OCI-M2 (cell line): ENCODE measurements around the gene KLK5.

Experiments used
- DNase-seq: peaks from one replicate; lab custom pipeline; 2025; ENCODE audit not compliant: unreplicated experiment; lab: John Stamatoyannopoulos, UW

KLK5 gene

DNA sequence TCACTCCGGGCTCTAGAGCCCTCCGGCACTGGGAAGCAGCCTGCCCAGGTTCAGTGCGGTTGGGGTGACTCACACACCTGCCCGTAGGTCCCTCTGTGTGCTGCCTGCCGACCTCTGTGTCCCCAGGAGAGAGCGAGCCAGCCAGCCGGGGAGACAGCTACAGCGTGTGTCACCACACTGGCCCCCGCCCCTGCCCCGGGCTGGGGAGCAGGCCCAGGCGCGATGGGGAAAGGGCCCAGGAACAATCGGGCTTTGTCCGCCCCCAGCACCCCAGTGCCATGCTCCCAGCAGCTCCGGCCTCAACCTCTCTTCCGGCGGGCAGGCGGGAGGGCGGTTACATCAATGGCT is 16.5 kb upstream of the KLK5 start, which contains the start of gene KLK6:
KLK6 (minus strand) TSS at position 179 of the 348 bp plus-strand sequence. CDS start 1,487 bp downstream, outside the sequence.
- no peak for DNase-seq

- no peak for DNase-seq
These were observed 16.0 kb upstream of the KLK5 start for GRCh38 chr19:50968716-50969412.

DNA sequence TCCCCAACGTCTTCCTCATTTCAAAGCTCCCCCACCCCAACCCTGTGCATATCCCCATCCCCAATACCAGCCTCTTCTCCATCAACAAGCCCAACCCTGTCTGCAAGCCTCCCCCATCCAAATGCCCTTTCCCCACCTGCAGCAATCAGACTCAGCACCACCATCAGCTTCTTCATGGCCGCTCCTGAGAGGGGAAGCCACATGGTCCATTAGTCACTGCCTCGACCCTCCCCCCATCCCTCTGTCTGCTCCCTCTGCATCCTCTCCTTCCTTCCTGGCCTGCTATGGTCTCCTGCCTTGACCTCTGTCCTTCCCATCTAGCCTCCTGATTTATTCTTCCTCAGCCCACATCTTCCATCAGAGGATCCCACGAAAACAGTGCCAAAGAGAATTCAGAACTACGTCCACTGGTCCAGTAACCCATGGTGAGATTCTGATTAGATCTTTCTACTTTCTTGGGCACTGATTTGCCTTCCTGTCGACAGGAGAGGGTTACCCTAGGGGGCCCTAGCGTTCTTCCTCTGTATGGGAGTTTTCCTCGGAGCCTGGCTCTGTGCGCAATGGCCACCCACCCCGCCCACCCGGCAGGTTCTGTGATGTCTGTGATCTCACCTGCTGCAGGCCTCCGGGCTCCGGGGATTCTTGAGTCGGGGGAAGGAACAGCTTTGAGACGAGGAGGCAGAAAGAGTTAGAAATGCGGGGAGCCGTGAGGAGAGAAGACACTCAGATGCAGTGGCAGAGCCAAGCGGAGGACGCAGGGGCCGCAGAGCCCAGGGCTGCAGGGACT is 15.3 kb upstream of the KLK5 start:
- no peak for DNase-seq

DNA sequence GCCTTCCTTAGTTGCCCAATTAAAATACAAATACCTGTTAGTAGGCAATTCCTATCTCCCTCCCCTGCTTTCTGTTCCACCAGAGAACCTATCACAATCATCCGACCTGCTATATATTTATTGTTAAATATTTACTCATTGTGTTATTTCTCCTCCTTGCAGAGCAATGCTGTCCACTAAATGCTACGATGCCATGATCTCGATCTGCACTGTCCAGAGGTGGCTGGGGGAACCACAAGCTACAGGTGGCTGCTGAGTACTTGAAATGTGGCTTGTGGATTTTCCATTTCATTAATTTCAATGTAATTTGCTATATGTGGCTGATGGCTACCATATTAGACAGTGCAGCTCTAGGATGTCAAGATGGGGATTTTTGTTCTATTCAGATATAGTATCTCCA is 11.4 kb upstream of the KLK5 start:
- no peak for DNase-seq

GRCh38 chr19:50963381-50963780 is 10.5 kb upstream of the KLK5 start:
- DNase-seq: no peak

- no peak for DNase-seq
These were observed 9.4 kb upstream of the KLK5 start for GRCh38 chr19:50962245-50962644.

- no peak for DNase-seq
These were observed 7.1 kb upstream of the KLK5 start for GRCh38 chr19:50959731-50960500.

GRCh38 chr19:50957587-50957986 is 4.7 kb upstream of the KLK5 start:
- DNase-seq: no peak

DNA sequence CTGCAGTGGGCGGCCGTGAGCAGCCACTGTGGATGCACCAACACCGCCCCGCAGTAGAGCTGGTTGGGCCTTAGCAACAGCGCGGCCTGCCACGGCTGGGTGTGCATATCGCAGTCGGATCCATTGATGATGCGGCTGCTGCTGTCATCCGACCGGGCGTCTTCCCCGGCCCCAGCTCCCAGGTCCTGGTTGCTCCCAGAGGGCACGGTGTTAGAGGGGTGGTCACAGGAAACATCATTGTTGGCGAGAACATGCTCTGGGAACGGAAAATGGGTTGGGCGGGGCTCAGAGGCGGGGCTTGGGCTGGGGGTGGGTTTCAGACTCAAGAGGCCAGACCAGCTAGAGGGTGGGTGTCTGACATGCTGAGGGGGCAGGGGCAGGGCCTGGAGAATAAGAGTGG is 3.0 kb downstream of the KLK5 start:
- DNase-seq: no peak

DNA sequence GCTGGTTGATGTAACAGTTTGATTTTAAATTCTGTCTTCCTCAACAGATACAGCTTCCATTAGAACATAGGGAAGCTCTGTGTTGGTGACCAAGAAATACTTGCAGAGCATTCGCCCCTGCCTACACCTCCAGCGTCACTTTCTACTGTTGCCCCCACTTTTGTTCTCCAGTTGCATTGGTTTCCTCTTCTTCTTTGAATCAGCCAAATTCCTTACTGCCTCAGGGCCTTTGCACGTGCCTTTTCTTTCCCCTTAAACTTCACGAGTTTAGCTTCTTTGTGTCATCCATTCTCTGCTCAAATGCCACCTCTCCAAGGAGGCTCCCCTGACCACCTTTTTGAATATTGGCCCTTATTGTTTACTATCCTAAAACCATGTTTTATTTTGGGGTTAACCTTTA is 5.7 kb downstream of the KLK5 start:
- no peak for DNase-seq

DNA sequence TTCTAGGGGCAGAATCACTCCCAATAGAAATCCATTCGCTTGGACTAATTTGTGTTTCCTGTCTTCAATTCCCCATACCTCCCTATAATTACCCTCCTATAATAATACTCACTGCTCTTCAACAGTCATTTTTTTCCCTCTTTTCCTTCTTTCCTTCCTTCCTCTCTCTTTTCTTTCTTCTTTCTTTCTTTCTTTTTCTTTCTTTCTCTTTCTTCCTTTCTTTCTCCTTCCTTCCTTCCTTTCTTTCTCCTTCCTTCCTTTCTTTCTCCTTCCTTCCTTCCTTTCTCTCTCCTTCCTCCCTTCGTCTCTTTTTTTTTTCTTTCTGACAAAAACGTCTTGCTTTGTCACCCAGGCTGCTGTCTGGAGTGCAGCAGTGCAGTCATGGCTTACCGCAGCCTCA is 8.0 kb downstream of the KLK5 start:
- no peak for DNase-seq

DNA sequence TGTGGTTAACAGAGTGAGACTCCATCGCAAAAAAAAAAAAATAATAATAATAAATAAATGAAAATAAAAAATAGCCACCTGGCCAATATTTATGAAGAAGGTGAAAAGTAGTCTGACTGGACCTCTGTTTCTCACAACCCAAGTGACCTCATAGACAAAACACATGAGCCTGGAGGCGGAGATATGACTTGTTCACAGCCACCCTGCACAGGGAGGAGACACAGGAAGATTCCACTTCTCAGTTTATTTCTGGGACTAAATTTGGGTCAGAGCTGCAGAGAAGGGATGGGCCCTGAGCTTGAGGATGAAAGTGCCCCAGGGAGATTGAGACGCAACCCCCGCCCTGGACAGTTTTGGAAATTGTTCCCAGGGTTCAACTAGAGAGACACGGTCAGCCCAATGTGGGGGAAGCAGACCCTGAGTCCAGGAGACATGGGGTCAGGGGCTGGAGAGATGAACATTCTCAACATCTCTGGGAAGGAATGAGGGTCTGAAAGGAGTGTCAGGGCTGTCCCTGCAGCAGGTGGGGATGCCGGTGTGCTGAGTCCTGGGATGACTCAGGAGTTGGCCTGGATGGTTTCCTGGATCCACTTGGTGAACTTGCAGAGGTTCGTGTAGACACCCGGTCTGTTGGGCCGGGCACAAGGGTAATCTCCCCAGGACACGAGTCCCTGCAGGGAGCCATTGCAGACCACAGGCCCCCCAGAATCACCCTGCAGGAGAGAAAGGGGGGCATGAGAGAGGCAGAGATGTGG is 9.6 kb downstream of the KLK5 start:
- DNase-seq: no peak

- DNase-seq: no peak
These were observed 13.2 kb downstream of the KLK5 start for GRCh38 chr19:50939596-50939995.

GRCh38 chr19:50933640-50934039 is 19.2 kb downstream of the KLK5 start:
- DNase-seq: no peak

- no peak for DNase-seq
These were observed 20.2 kb downstream of the KLK5 start for GRCh38 chr19:50932690-50933083.

GRCh38 chr19:50932018-50932689 is 20.7 kb downstream of the KLK5 start:
- no peak for DNase-seq

DNA sequence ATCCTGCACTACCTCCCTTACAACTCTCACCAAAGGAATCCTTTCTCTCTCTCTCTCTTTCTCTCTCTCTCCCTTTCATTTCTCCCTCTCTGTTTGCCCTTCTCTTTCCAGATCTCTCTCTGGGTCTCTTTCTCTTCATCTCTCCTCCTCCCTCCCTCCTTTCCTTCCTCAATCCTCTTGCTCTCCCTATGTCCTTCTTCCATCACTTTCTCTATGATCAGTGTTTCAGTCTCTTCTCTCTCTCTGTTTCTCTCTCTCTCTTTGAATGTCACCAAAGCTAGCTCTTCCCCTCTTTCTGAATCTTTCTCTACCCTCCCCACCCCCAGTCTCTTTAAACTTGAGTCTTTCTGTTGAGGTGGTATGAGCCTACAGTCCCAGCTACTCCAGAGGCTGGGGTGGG is 21.8 kb downstream of the KLK5 start:
- DNase-seq: no peak

DNA sequence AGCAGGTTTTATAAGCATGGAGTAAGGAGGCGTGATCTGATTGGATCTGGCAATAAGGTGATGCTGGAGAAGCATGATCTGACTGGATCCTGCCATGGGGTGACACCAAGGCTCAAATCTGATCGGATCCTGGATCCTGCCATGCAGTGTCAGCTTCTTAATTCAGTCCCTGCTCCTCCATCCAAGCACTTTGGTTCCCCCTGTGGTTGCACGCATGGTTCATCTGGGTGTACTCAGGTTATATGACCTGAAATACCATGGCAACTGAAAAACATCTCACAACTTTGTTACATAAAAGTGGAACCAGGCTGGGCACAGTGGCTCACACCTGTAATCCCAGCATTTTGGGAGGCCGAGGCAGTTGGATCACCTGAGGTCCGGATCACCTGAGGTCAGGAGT is 24.0 kb downstream of the KLK5 start:
- no peak for DNase-seq

DNA sequence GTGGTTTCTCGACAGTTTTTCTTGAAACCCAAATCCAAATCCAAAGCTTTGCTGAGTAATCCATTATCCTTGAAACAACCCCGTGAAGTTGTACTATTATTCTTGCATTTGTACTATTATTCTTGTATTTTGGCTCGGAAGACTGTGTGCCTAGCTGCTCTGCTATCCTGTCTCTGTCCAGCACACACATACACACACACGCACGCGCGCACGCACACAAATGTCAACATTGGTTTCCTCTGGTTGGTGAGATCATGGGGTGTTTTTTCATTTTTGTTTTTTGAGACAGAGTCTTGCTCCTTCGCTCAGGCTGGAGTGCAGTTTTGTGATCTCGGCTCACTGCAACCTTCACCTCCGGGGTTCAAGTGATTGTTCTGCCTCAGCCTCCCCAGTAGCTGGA is 26.7 kb downstream of the KLK5 start:
- no peak for DNase-seq

- no peak for DNase-seq
These were observed 27.1 kb downstream of the KLK5 start for GRCh38 chr19:50925734-50926133.

DNA sequence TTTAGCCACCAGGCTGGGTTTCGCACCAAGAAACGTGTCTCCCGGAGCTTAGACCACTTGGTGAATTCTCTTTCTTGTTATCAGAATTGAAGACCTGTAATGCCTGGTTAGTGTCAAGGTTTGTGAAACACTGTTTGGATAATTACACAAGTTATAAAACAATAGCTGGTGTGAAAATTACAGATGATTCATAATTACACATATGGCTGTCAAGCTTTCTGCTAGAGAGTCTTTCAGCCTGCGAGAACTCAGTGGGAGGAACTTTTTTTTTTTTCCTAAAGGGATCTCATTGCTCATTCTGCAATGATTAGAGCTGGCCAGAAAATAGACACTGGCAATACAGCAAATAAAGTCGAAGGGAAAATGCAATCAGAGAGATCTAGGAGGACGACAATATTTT is 28.3 kb downstream of the KLK5 start:
- no peak for DNase-seq
